Calu3 (cell line): Measurements from ENCODE around the gene RASD2. TPM values are rescaled to one million over a fixed set of nuclear protein-coding genes. Genes with fewer than 3 reads are reported as not detected.

ENCODE experiments used
- BruUV-seq: library from RNA; stranded (reverse); fragments of 400-500 nt; replicated peaks from 2 replicates; lab custom pipeline; 2021; lab: Mats Ljungman, UMichigan
- CTCF ChIA-PET: fragments of 300-600 bp; sonication (Branson Sonifier 250); formaldehyde crosslinking; loops from one replicate; lab custom pipeline; 2022; ENCODE audit warnings: antibody characterized with exemption; lab: Charles Lee
- DNase-seq: peaks from one replicate; pipeline ENCODE4 v3.0.0; 2022
- H3K27ac Mint-ChIP-seq: one replicate; pipeline ENCODE4 v1.8.0; 2022; ENCODE audit warnings: mixed read lengths; ENCODE audit not compliant: unreplicated experiment
- H3K27me3 Mint-ChIP-seq: one replicate; pipeline ENCODE4 v1.8.0; 2022; ENCODE audit warnings: mixed read lengths; ENCODE audit not compliant: unreplicated experiment
- H3K36me3 Mint-ChIP-seq: one replicate; pipeline ENCODE4 v1.8.0; 2022; ENCODE audit warnings: mild to moderate bottlenecking, moderate library complexity, mixed read lengths; ENCODE audit not compliant: insufficient read depth, unreplicated experiment
- H3K4me1 Mint-ChIP-seq: one replicate; pipeline ENCODE4 v1.8.0; 2022; ENCODE audit warnings: mild to moderate bottlenecking, low read depth, mixed read lengths; ENCODE audit not compliant: unreplicated experiment
- H3K4me3 Mint-ChIP-seq: one replicate; pipeline ENCODE4 v1.8.0; 2022; ENCODE audit warnings: mild to moderate bottlenecking, low read depth, moderate library complexity, mixed read lengths; ENCODE audit not compliant: unreplicated experiment
- H3K9me3 Mint-ChIP-seq: one replicate; pipeline ENCODE4 v1.8.0; 2022; ENCODE audit warnings: low read depth, mixed read lengths; ENCODE audit not compliant: unreplicated experiment
- CTCF ChIP-seq: fragments of 200-600 bp; IDR thresholded peaks from one replicate; pipeline ENCODE4 v1.8.0; 2022; ENCODE audit warnings: antibody characterized with exemption; ENCODE audit not compliant: unreplicated experiment
- intact Hi-C: fragments of 100-400 bp; cut with micrococcal nuclease; formaldehyde crosslinking; loops from one replicate; pipeline ENCODE4 v1.10.0; 2022; ENCODE audit not compliant: unreplicated experiment
- total RNA-seq: library from RNA; stranded (reverse); gene quantifications from 2 replicates; pipeline ENCODE4 v1.2.3, GENCODE V29; 2022

Gene RASD2
- total RNA-seq, 1 experiment from 2014 or later, result 0.14 TPM

DNA sequence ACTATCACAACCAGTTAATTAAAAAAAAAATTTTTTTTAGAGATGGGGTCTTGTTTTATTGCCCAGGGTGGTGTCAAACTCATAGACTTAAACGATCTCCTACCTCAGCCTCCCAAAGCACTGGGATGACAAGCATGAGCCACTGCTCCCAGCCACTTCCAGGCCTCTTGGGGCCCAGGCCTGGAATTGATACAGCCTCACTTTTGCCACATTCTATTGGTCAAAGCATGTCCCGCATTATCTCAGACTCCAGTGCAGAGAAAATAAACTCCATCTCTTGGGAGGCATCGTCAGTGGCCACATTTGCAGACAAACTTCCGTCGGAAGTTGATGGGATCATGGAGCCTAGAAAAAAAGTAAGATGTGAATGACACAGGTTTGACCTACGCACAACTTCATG is 9.4 kb upstream of the RASD2 start:
- peaks cover 14% of the 10 kb centered on the region for H3K27me3 Mint-ChIP-seq
- CTCF ChIA-PET, result interaction anchor here (0.5 kb wide), 1 partner anchor 53 kb away, joined by 4 read pairs; no protein-coding TSS in a partner anchor
- H3K27ac Mint-ChIP-seq, result no peak overlapping the region
- DNase-seq, result no peak
- H3K4me3 Mint-ChIP-seq, result no peak overlapping the region
- no peaks in the 10 kb centered on the region for H3K4me1 Mint-ChIP-seq
- BruUV-seq, result no TSS peak
- no peaks in the 10 kb centered on the region for H3K36me3 Mint-ChIP-seq
- no peak for TF ChIP-seq CTCF
- intact Hi-C loops, result no loop called here
- H3K9me3 Mint-ChIP-seq, result no peaks in the 10 kb centered on the region

DNA sequence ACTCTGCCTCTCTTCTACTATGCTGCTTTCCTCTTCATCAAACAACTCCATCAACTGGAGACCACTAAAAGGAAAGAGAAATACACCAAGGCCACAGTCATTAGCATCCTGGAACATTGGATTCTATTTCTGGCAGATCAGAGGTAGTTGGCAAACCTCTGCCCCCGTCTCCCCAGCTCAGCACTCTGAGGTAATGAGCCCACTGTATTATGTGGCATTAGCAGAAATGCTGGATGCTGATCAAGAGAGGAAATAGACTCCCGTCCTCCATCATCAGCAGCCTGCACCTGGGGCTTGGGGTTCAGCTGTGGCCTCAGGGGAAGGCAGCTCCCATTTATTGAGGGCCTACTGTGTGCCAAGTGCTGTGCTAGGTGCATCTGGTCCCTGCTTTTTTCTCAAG is 9.0 kb upstream of the RASD2 start:
- CTCF ChIA-PET, result no interaction called here
- H3K4me3 Mint-ChIP-seq, result no peak overlapping the region
- H3K9me3 Mint-ChIP-seq, result no peaks in the 10 kb centered on the region
- H3K36me3 Mint-ChIP-seq, result no peaks in the 10 kb centered on the region
- no peaks in the 10 kb centered on the region for H3K4me1 Mint-ChIP-seq
- DNase-seq, result no peak
- H3K27me3 Mint-ChIP-seq, result peaks cover 14% of the 10 kb centered on the region
- intact Hi-C loops, result no loop called here
- no peak overlapping the region for H3K27ac Mint-ChIP-seq
- BruUV-seq, result no TSS peak
- no peak for TF ChIP-seq CTCF

GRCh38 chr22:35533365-35534029 is 7.1 kb upstream of the RASD2 start:
- H3K27me3 Mint-ChIP-seq, result peaks cover 14% of the 10 kb centered on the region
- CTCF ChIA-PET, result no interaction called here
- H3K4me1 Mint-ChIP-seq, result no peaks in the 10 kb centered on the region
- H3K4me3 Mint-ChIP-seq, result no peak overlapping the region
- BruUV-seq, result no TSS peak
- no peak overlapping the region for H3K27ac Mint-ChIP-seq
- TF ChIP-seq CTCF, result no peak
- no peaks in the 10 kb centered on the region for H3K9me3 Mint-ChIP-seq
- DNase-seq, result no peak
- no peaks in the 10 kb centered on the region for H3K36me3 Mint-ChIP-seq
- intact Hi-C loops, result no loop called here

DNA sequence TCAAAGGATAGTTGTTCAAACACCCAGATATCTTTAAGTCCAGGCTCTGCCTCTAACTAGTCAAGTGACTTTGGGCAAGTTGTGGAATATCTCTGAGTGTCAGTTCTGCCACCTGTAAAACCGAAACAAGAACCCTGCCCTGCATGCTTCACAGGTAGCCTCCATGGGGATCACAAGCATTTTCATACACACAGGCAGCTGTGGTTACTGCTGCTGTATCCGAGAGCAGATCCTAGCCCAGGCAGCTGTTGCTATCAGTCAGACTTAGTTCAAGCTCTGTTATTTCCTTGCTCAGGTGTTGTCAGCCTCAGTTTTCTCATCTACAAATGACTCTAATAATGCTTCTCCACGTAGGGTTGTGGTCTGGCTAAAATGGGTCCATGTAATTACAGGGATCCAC is 6.5 kb upstream of the RASD2 start:
- BruUV-seq, result no TSS peak
- H3K27me3 Mint-ChIP-seq, result peaks cover 20% of the 10 kb centered on the region
- DNase-seq, result no peak
- no peaks in the 10 kb centered on the region for H3K9me3 Mint-ChIP-seq
- intact Hi-C loops, result no loop called here
- H3K36me3 Mint-ChIP-seq, result no peaks in the 10 kb centered on the region
- TF ChIP-seq CTCF, result no peak
- H3K4me3 Mint-ChIP-seq, result no peak overlapping the region
- CTCF ChIA-PET, result no interaction called here
- no peak overlapping the region for H3K27ac Mint-ChIP-seq
- no peaks in the 10 kb centered on the region for H3K4me1 Mint-ChIP-seq
